ENCODE measurements around the gene UGCG.
"Not testable (repeated sequence)": the region's sequence is repeated elsewhere in the genome, so short reads cannot be mapped to it uniquely, and the experiment has no call there.

Gene UGCG

GRCh38 chr9:111953444-111953843 is 56.8 kb downstream of the UGCG start:
- no peak for DNase-seq (ENCODE audit: low read depth in 2 of 2)

GRCh38 chr9:111955048-111955447 is 58.4 kb downstream of the UGCG start:
- DNase-seq (ENCODE audit: low read depth in 2 of 2), result no peak

GRCh38 chr9:111957856-111958631 is 61.4 kb downstream of the UGCG start:
- peak; percentile 93 to 95 for DNase-seq (ENCODE audit: low read depth in 2 of 2)

- peak in 1 of 2 experiments; percentile 55 for DNase-seq (ENCODE audit: low read depth in 2 of 2)
These were observed 63.1 kb downstream of the UGCG start for GRCh38 chr9:111959468-111960359.

GRCh38 chr9:111960485-111960884 is 63.9 kb downstream of the UGCG start:
- DNase-seq (ENCODE audit: low read depth in 2 of 2), result not testable (repeated sequence)

- DNase-seq (ENCODE audit: low read depth in 2 of 2), result no peak
These were observed 64.4 kb downstream of the UGCG start for GRCh38 chr9:111961009-111961408.

- DNase-seq (ENCODE audit: low read depth in 2 of 2), result no peak
These were observed 65.0 kb downstream of the UGCG start for GRCh38 chr9:111961575-111961974.

GRCh38 chr9:111962021-111962420 is 65.4 kb downstream of the UGCG start:
- DNase-seq (ENCODE audit: low read depth in 2 of 2), result no peak

GRCh38 chr9:111963995-111964394 is 67.4 kb downstream of the UGCG start:
- no peak for DNase-seq (ENCODE audit: low read depth in 2 of 2)

- DNase-seq (ENCODE audit: low read depth in 2 of 2), result peak; percentile 79 to 82
These were observed 69.0 kb downstream of the UGCG start for GRCh38 chr9:111965566-111966019.

- DNase-seq (ENCODE audit: low read depth in 2 of 2), result no peak
These were observed 69.6 kb downstream of the UGCG start for GRCh38 chr9:111966124-111966723.

- DNase-seq (ENCODE audit: low read depth in 2 of 2), result no peak
These were observed 70.3 kb downstream of the UGCG start for GRCh38 chr9:111966861-111967291.

- no peak for DNase-seq (ENCODE audit: low read depth in 2 of 2)
These were observed 71.0 kb downstream of the UGCG start for GRCh38 chr9:111967621-111968020.

- DNase-seq (ENCODE audit: low read depth in 2 of 2), result no peak
These were observed 72.4 kb downstream of the UGCG start for GRCh38 chr9:111969061-111969460.

GRCh38 chr9:111969622-111970021 is 73.0 kb downstream of the UGCG start:
- DNase-seq (ENCODE audit: low read depth in 2 of 2), result no peak

- no peak for DNase-seq (ENCODE audit: low read depth in 2 of 2)
These were observed 74.2 kb downstream of the UGCG start for GRCh38 chr9:111970827-111971226.

GRCh38 chr9:111974092-111974681 is 77.6 kb downstream of the UGCG start:
- no peak for DNase-seq (ENCODE audit: low read depth in 2 of 2)

GRCh38 chr9:111975709-111976108 is 79.1 kb downstream of the UGCG start:
- DNase-seq (ENCODE audit: low read depth in 2 of 2), result no peak

- DNase-seq (ENCODE audit: low read depth in 2 of 2), result no peak
These were observed 82.0 kb downstream of the UGCG start for GRCh38 chr9:111978616-111979015.

- no peak for DNase-seq (ENCODE audit: low read depth in 2 of 2)
These were observed 82.9 kb downstream of the UGCG start for GRCh38 chr9:111979561-111979960.

GRCh38 chr9:111980398-111980797 is 83.8 kb downstream of the UGCG start:
- DNase-seq (ENCODE audit: low read depth in 2 of 2), result no peak

- DNase-seq (ENCODE audit: low read depth in 2 of 2), result no peak
These were observed 86.9 kb downstream of the UGCG start for GRCh38 chr9:111983484-111983908.
